Gastroesophageal sphincter (tissue), 4 donors: ENCODE results near the gene ADM. TPM values are rescaled to one million over a fixed set of nuclear protein-coding genes. Genes with fewer than 3 reads are reported as not detected.

Source experiments
- ATAC-seq: fragments of 150-250 bp; one replicate; pipeline ENCODE4 v1.9.1; 2016; ENCODE audit warnings: mild to moderate bottlenecking, moderate library complexity
- H3K27ac ChIP-seq, 4 donors: fragments of 200-600 bp; sonication (generic) in 3 of 4; 1 replicate in 3 of 4; 2 replicates in 1 of 4; pipeline ENCODE4 v1.5.1; 2016 to 2019
- H3K27me3 ChIP-seq: fragments of 200-600 bp; sonication (generic); one replicate; pipeline ENCODE4 v1.5.1; 2019
- H3K36me3 ChIP-seq, 2 donors: fragments of 200-600 bp; sonication (generic); one replicate each; pipeline ENCODE4 v1.5.1; 2019; ENCODE audit warnings: control low read depth in 1 of 2
- H3K4me1 ChIP-seq, 3 donors: fragments of 200-600 bp; sonication (generic); 1 replicate in 2 of 3; 2 replicates in 1 of 3; pipeline ENCODE4 v1.5.1; 2016 to 2019; ENCODE audit warnings: control low read depth in 2 of 3
- H3K4me3 ChIP-seq, 2 donors: fragments of 200-600 bp; sonication (generic); one replicate each; pipeline ENCODE4 v1.5.1; 2019; ENCODE audit warnings: mild to moderate bottlenecking in 1 of 2, moderate library complexity in 1 of 2
- H3K9me3 ChIP-seq, 3 donors: fragments of 200-600 bp; sonication (generic); one replicate each; pipeline ENCODE4 v1.5.1; 2017 to 2019; ENCODE audit warnings: control low read depth in 2 of 3
- CTCF ChIP-seq, 4 experiments: fragments of 200-600 bp in 2 of 4; fragments of 450-650 bp in 2 of 4; sonication (generic) in 1 of 4; IDR thresholded peaks; one replicate each; pipeline ENCODE4 v1.5.1; 2017 to 2019; ENCODE audit warnings: antibody characterized with exemption in 4 of 4, mild to moderate bottlenecking in 2 of 4, moderate library complexity in 2 of 4
- EP300 ChIP-seq: sonication (generic); formaldehyde crosslinking; IDR thresholded peaks from one replicate; pipeline ENCODE4 v1.6.1; 2017; ENCODE audit warnings: antibody characterized with exemption, mild to moderate bottlenecking
- POLR2A ChIP-seq, 2 donors: fragments of 450-650 bp; IDR thresholded peaks; one replicate each; pipeline ENCODE4 v1.6.1; 2017; ENCODE audit warnings: antibody characterized with exemption in 2 of 2, mild to moderate bottlenecking in 2 of 2, moderate library complexity in 1 of 2
- POLR2AphosphoS5 ChIP-seq: sonication (generic); formaldehyde crosslinking; IDR thresholded peaks from one replicate; pipeline ENCODE4 v1.6.1; 2017; ENCODE audit warnings: antibody characterized with exemption
- whole genome bisulfite sequencing, 2 donors: methylation state at CpG; one replicate each; pipeline ENCODE4 v1.1.5; 2018; ENCODE audit warnings: low coverage in 1 of 2; 5-methylcytosine and 5-hydroxymethylcytosine counted together
- total RNA-seq, 4 donors: library from RNA; depleted of rRNA; stranded (reverse); fragments of >200 nt; gene quantifications; one replicate each; pipeline ENCODE4 v1.1.0, GENCODE V29; 2016

Gene ADM
- total RNA-seq, 4 donors from 2014 or later = 36.3 to 108 (median 81.8) TPM

GRCh38 chr11:10325277-10326011, 20.6 kb downstream of the ADM start:
- ATAC-seq = peak; percentile 6
- Histone ChIP-seq H3K4me3 (no peak overlapping the region), H3K27ac (peak overlapping the region; percentile 71 to 86 (median 77)), H3K9me3 (no peaks in the 10 kb centered on the region), H3K36me3 (no peaks in the 10 kb centered on the region), H3K4me1 (peaks cover 38 to 89% (median 53%) of the 10 kb centered on the region in 3 donors), H3K27me3 (no peaks in the 10 kb centered on the region)
- 13 to 18% methylated on average over 5 to 6 of the region's 6 CpGs for WGBS, 2 donors
- TF ChIP-seq POLR2AphosphoS5 = no peak
- no peak for TF ChIP-seq CTCF (IDR thresholded peaks at IDR 0.05)
- no peak for TF ChIP-seq EP300
- no peak for TF ChIP-seq POLR2A (IDR thresholded peaks at IDR 0.05)

GRCh38 chr11:10326012-10326964, 21.4 kb downstream of the ADM start:
- Histone ChIP-seq H3K4me3 (no peak overlapping the region), H3K36me3 (no peaks in the 10 kb centered on the region), H3K27me3 (no peaks in the 10 kb centered on the region), H3K27ac (peak overlapping the region; percentile 71 to 86 (median 77)), H3K4me1 (peaks cover 35 to 80% (median 46%) of the 10 kb centered on the region in 3 donors), H3K9me3 (no peaks in the 10 kb centered on the region)
- TF ChIP-seq CTCF (IDR thresholded peaks at IDR 0.05) (no peak), POLR2A (IDR thresholded peaks at IDR 0.05) (no peak), POLR2AphosphoS5 (peak; percentile 68)
- WGBS, 2 donors = 27% methylated on average over 1 of the region's 2 CpGs; no CpG with 5 or more reads in 1 of the 2 donors
- ATAC-seq = peak; percentile 48

- no peak for TF ChIP-seq POLR2A (IDR thresholded peaks at IDR 0.05)
- no peak for TF ChIP-seq EP300
- peak in 1 of 4 experiments; percentile 13 for TF ChIP-seq CTCF (IDR thresholded peaks at IDR 0.05)
- peak; percentile 26 for TF ChIP-seq POLR2AphosphoS5
- ATAC-seq = peak; percentile 46
Measured at GRCh38 chr11:10327254-10327653, 22.4 kb downstream of the ADM start.

GRCh38 chr11:10328314-10329098, 23.6 kb downstream of the ADM start:
- TF ChIP-seq POLR2A (IDR thresholded peaks at IDR 0.05) = no peak
- TF ChIP-seq POLR2AphosphoS5 = peak; percentile 14
- TF ChIP-seq CTCF (IDR thresholded peaks at IDR 0.05) = no peak
- H3K27me3 ChIP-seq = no peaks in the 10 kb centered on the region
- H3K27ac ChIP-seq = peak overlapping the region; percentile 71 to 86 (median 77)
- H3K9me3 ChIP-seq = no peaks in the 10 kb centered on the region
- 31 to 33% methylated on average over 1 to 3 of the region's 3 CpGs for WGBS, 2 donors
- H3K4me1 ChIP-seq = peaks cover 26 to 58% (median 41%) of the 10 kb centered on the region in 3 donors
- H3K36me3 ChIP-seq = no peaks in the 10 kb centered on the region
- H3K4me3 ChIP-seq = no peak overlapping the region
- peak; percentile 47 for ATAC-seq

More at GRCh38 chr11:10327254-10327653, 22.4 kb downstream of the ADM start:
- Histone ChIP-seq H3K27ac (peak overlapping the region; percentile 71 to 86 (median 77)), H3K4me1 (peaks cover 35 to 71% (median 46%) of the 10 kb centered on the region in 3 donors), H3K4me3 (no peak overlapping the region), H3K27me3 (no peaks in the 10 kb centered on the region), H3K36me3 (no peaks in the 10 kb centered on the region), H3K9me3 (no peaks in the 10 kb centered on the region)
